CD14-positive monocyte (primary cell): ENCODE results near the gene SNRNP35. TPM values are rescaled to one million over a fixed set of nuclear protein-coding genes. Genes with fewer than 3 reads are reported as not detected.

Experiments used
- DNase-seq, 3 donors: peaks; one replicate each; pipeline ENCODE4 v3.0.0-alpha.2; 2011 to 2022
- H2AFZ ChIP-seq: 2 replicates; pipeline ENCODE4 v1.6.0; 2012; ENCODE audit warnings: mild to moderate bottlenecking, low read depth, low read length, inconsistent platforms; ENCODE audit not compliant: insufficient read depth, poor library complexity, severe bottlenecking
- H3K27ac ChIP-seq, 2 donors: 1 replicate in 1 of 2; 2 replicates in 1 of 2; pipeline ENCODE4 v1.5.1; 2012 to 2013; ENCODE audit warnings: low read length in 2 of 2, control low read depth in 1 of 2, inconsistent platforms in 1 of 2, low read depth in 1 of 2, mild to moderate bottlenecking in 1 of 2
- H3K27me3 ChIP-seq, 2 donors: one replicate each; pipeline versions ENCODE4 v1.6.0 to v1.6.1; 2011 to 2013; ENCODE audit warnings: low read length in 2 of 2; ENCODE audit not compliant: control insufficient read depth in 2 of 2, insufficient read depth in 2 of 2
- H3K36me3 ChIP-seq, 2 donors: replicated peaks in 1 of 2; 1 replicate in 1 of 2; 2 replicates in 1 of 2; pipeline versions ENCODE4 v1.5.1 to v1.6.1; 2012 to 2013; ENCODE audit warnings: low read length in 2 of 2, control low read depth in 1 of 2, inconsistent platforms in 1 of 2, mild to moderate bottlenecking in 1 of 2; ENCODE audit not compliant: insufficient read depth in 2 of 2, control insufficient read depth in 1 of 2
- H3K4me1 ChIP-seq, 2 donors: 1 replicate in 1 of 2; 2 replicates in 1 of 2; pipeline versions ENCODE4 v1.5.1 to v1.6.1; 2012 to 2013; ENCODE audit warnings: low read length in 2 of 2, control low read depth in 1 of 2, inconsistent platforms in 1 of 2, mild to moderate bottlenecking in 1 of 2, moderate library complexity in 1 of 2; ENCODE audit not compliant: insufficient read depth in 2 of 2, control insufficient read depth in 1 of 2
- H3K4me2 ChIP-seq: replicated peaks from 2 replicates; pipeline ENCODE3; 2012; ENCODE audit warnings: low read length, moderate library complexity, mild to moderate bottlenecking; ENCODE audit not compliant: poor library complexity, severe bottlenecking; ENCODE audit errors: extremely low read depth
- H3K4me3 ChIP-seq, 3 experiments: fragments of 200-600 bp in 1 of 3; sonication (generic) in 1 of 3; replicated peaks in 1 of 3; 1 replicate in 2 of 3; 2 replicates in 1 of 3; pipeline ENCODE4 v1.5.1; 2011 to 2013; ENCODE audit warnings: low read length in 3 of 3, mild to moderate bottlenecking in 3 of 3, control low read depth in 2 of 3, low read depth in 2 of 3, inconsistent platforms in 1 of 3, moderate library complexity in 1 of 3
- H3K79me2 ChIP-seq: 2 replicates; pipeline ENCODE4 v1.6.0; 2012; ENCODE audit warnings: mild to moderate bottlenecking, control low read depth, inconsistent platforms, low read length, moderate library complexity; ENCODE audit not compliant: insufficient read depth
- H3K9ac ChIP-seq: 2 replicates; pipeline ENCODE4 v1.6.0; 2017; ENCODE audit warnings: low read length, mild to moderate bottlenecking; ENCODE audit not compliant: insufficient read depth, poor library complexity, severe bottlenecking
- H3K9me3 ChIP-seq, 2 donors: replicated peaks in 1 of 2; 1 replicate in 1 of 2; 2 replicates in 1 of 2; pipeline versions ENCODE4 v1.5.1 to v1.6.1; 2012 to 2013; ENCODE audit warnings: low read length in 2 of 2, control low read depth in 1 of 2; ENCODE audit not compliant: control insufficient read depth in 1 of 2, insufficient read depth in 1 of 2
- H4K20me1 ChIP-seq: 2 replicates; pipeline ENCODE4 v1.6.0; 2012; ENCODE audit warnings: mild to moderate bottlenecking, low read length, control low read depth, moderate library complexity; ENCODE audit not compliant: insufficient read depth
- H3K27ac Mint-ChIP-seq, 7 donors: one replicate each; pipeline ENCODE4 v1.8.0; 2020; ENCODE audit warnings: mild to moderate bottlenecking in 7 of 7, mixed read lengths in 7 of 7, moderate library complexity in 6 of 7, inconsistent platforms in 2 of 7
- H3K27me3 Mint-ChIP-seq, 3 donors: one replicate each; pipeline ENCODE4 v1.8.0; 2021 to 2022; ENCODE audit warnings: low read depth in 3 of 3, mild to moderate bottlenecking in 3 of 3, mixed read lengths in 3 of 3, moderate library complexity in 3 of 3, inconsistent platforms in 1 of 3
- H3K36me3 Mint-ChIP-seq, 2 donors: one replicate each; pipeline ENCODE4 v1.8.0; 2020; ENCODE audit warnings: mixed read lengths in 2 of 2, inconsistent platforms in 1 of 2, mild to moderate bottlenecking in 1 of 2
- H3K4me1 Mint-ChIP-seq: one replicate; pipeline ENCODE4 v1.8.0; 2020; ENCODE audit warnings: mild to moderate bottlenecking, mixed read lengths
- H3K4me3 Mint-ChIP-seq, 2 donors: one replicate each; pipeline ENCODE4 v1.8.0; 2020; ENCODE audit warnings: mild to moderate bottlenecking in 2 of 2, mixed read lengths in 2 of 2, moderate library complexity in 1 of 2
- H3K9me3 Mint-ChIP-seq, 7 donors: one replicate each; pipeline ENCODE4 v1.8.0; 2020 to 2022; ENCODE audit warnings: mixed read lengths in 7 of 7, mild to moderate bottlenecking in 6 of 7, moderate library complexity in 6 of 7, inconsistent platforms in 2 of 7
- WGBS: methylation state at CpG from one replicate; pipeline ENCODE4 v1.1.5; 2013; ENCODE audit warnings: missing lambda C conversion rate; ENCODE audit not compliant: insufficient coverage; 5-methylcytosine and 5-hydroxymethylcytosine counted together
- intact Hi-C, 2 donors: fragments of 100-400 bp; cut with micrococcal nuclease; formaldehyde crosslinking; loops; one replicate each; pipeline versions ENCODE4 v1.15.0 to v1.15.1; 2023
- polyA plus RNA-seq, 3 donors: library from polyadenylated mRNA; depleted of rRNA in 1 of 3; unstranded in 2 of 3; stranded (reverse) in 1 of 3; fragments of 300-500 nt in 2 of 3; fragments of >200 nt in 1 of 3; fragmentation: Illumina TruSeq in 2 of 3; gene quantifications; 1 replicate in 2 of 3; 2 replicates in 1 of 3; pipeline ENCODE4 v1.2.3, GENCODE V29; 2012 to 2021
- TF ChIP-seq, protein P1 (sequence below): fragments of 200-600 bp; IDR thresholded peaks from one replicate; pipeline ENCODE4 v1.8.0; 2022; ENCODE audit warnings: antibody characterized with exemption, mild to moderate bottlenecking

SNRNP35 gene
- polyA plus RNA-seq, 3 donors = 13.4 to 19.5 (median 16.7) TPM

DNA sequence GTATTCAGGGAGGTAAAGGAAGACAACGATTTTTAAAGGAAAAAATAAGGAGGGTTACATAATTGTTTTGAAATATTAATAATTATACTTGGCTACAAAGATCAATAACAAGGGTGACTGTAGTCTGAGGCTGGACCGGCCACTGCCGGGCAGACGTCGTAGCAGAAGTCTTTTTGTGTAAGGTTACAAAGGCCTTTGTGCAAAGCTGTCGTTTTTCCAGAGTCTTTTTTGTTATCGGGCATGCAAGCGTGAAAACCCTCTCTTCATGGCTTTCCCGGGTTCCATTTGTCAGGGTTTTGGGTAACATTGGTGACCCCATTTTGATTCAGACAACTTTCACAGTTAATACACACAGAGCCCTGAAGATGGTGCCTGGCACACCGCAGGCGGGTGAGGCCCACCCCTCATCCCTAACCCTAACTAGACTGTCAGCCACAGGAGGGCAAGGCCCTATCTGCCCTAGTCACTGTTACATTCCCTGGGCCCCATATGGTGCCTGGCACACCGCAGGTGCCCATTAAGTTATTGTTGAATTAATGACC is 44.3 kb downstream of the SNRNP35 start:
- no peak overlapping the region for H3K27ac ChIP-seq
- Mint-ChIP-seq H3K36me3 (peaks cover 0 to 2% of the 10 kb centered on the region in 2 donors), H3K27ac (no peak overlapping the region), H3K4me3 (no peak overlapping the region), H3K27me3 (peaks cover under 1 to 6% (median 5%) of the 10 kb centered on the region in 3 donors), H3K4me1 (no peaks in the 10 kb centered on the region), H3K9me3 (peaks cover 0 to 4% (median 0%) of the 10 kb centered on the region in 7 donors)
- no peaks in the 10 kb centered on the region for H3K4me1 ChIP-seq
- no peak overlapping the region for H2AFZ ChIP-seq
- H3K27me3 ChIP-seq = no peaks in the 10 kb centered on the region
- no peak overlapping the region for H3K4me3 ChIP-seq
- DNase-seq = no peak
- H3K4me2 ChIP-seq = no peak overlapping the region
- 97% methylated on average over 7 of the region's 12 CpGs for WGBS
- no peaks in the 10 kb centered on the region for H3K79me2 ChIP-seq
- no peaks in the 10 kb centered on the region for H3K9me3 ChIP-seq
- H3K9ac ChIP-seq = no peak overlapping the region
- intact Hi-C loops = no loop called here
- H3K36me3 ChIP-seq = no peaks in the 10 kb centered on the region
- H4K20me1 ChIP-seq = no peaks in the 10 kb centered on the region
- TF ChIP-seq, protein P1, sequence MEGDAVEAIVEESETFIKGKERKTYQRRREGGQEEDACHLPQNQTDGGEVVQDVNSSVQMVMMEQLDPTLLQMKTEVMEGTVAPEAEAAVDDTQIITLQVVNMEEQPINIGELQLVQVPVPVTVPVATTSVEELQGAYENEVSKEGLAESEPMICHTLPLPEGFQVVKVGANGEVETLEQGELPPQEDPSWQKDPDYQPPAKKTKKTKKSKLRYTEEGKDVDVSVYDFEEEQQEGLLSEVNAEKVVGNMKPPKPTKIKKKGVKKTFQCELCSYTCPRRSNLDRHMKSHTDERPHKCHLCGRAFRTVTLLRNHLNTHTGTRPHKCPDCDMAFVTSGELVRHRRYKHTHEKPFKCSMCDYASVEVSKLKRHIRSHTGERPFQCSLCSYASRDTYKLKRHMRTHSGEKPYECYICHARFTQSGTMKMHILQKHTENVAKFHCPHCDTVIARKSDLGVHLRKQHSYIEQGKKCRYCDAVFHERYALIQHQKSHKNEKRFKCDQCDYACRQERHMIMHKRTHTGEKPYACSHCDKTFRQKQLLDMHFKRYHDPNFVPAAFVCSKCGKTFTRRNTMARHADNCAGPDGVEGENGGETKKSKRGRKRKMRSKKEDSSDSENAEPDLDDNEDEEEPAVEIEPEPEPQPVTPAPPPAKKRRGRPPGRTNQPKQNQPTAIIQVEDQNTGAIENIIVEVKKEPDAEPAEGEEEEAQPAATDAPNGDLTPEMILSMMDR = no peak

DNA sequence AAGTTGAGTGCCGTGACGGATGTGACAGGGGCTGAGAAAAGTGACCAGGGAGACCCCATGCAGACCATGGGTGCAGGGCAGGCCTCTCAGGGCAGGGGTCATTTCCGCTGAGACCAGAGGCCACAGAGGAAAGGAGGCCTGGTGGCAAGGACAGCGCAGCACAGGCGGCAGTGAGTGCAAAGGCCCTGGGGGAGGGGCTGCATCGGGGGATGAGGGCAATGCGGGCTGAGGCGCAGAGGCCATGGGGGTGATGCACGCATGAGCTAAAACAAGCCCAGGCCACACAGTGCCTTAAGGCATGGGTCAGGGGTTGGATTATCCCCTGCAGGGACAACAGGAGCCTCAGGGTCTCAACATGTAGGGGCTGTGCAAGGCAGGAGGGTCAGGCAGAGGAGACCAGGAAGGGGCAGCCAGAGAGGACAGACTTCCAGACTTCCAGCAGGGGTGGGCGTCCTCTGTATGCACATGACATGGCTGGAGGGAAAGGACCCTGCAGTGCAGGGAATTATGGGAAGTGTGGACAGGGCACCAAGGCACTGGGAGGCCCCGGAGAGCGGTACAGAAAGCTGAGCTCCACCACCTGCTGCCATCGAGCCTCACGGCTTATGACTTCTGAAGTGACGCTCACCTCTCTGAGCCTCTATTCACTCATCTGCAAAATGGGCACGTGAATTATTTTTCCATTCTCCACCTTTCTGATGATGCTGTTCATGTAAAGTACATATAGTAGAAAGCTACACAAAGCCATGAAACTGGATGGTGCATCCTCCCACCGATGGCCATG is 48.3 kb downstream of the SNRNP35 start:
- no peak for DNase-seq
- Mint-ChIP-seq H3K4me3 (no peak overlapping the region), H3K27me3 (peaks cover 3 to 12% (median 4%) of the 10 kb centered on the region in 3 donors), H3K9me3 (peaks cover 0 to 4% (median 0%) of the 10 kb centered on the region in 7 donors), H3K4me1 (peaks cover 7% of the 10 kb centered on the region), H3K36me3 (no peaks in the 10 kb centered on the region), H3K27ac (peak overlapping the region in 1 of 7 donors; percentile 5)
- Histone ChIP-seq H3K9ac (no peak overlapping the region), H3K36me3 (no peaks in the 10 kb centered on the region), H3K4me3 (no peak overlapping the region), H3K4me1 (no peaks in the 10 kb centered on the region), H3K9me3 (no peaks in the 10 kb centered on the region), H4K20me1 (no peaks in the 10 kb centered on the region), H3K4me2 (no peak overlapping the region), H3K27ac (no peak overlapping the region), H3K27me3 (no peaks in the 10 kb centered on the region), H3K79me2 (no peaks in the 10 kb centered on the region), H2AFZ (no peak overlapping the region)
- intact Hi-C loops = no loop called here
- 95% methylated on average over 8 of the region's 17 CpGs for WGBS
- TF ChIP-seq, protein P1 = no peak
